ENCODE measurements around the gene DOCK4. TPM values are rescaled to one million over a fixed set of nuclear protein-coding genes. Genes with fewer than 3 reads are reported as not detected.

Gene DOCK4
- total RNA-seq, 2 experiments from 2014 or later = 1.4 to 1.7 TPM

- Mint-ChIP-seq H3K4me3 (no peak overlapping the region), H3K27ac (no peak overlapping the region), H3K36me3 (no peaks in the 10 kb centered on the region), H3K27me3 (peaks cover 7% of the 10 kb centered on the region), H3K4me1 (no peaks in the 10 kb centered on the region), H3K9me3 (no peaks in the 10 kb centered on the region)
- POLR2A ChIA-PET = no interaction called here
- ATAC-seq (ENCODE audit: low read depth) (no peak), DNase-seq (no peak)
Observed at GRCh38 chr7:112105584-112106530, 100.3 kb downstream of the DOCK4 start.

- peaks cover 7% of the 10 kb centered on the region for H3K27me3 Mint-ChIP-seq
- H3K9me3 Mint-ChIP-seq = no peaks in the 10 kb centered on the region
- ATAC-seq (ENCODE audit: low read depth) (no peak), DNase-seq (no peak)
- no peak overlapping the region for H3K27ac Mint-ChIP-seq
- no peak overlapping the region for H3K4me3 Mint-ChIP-seq
- POLR2A ChIA-PET = no interaction called here
- H3K4me1 Mint-ChIP-seq = no peaks in the 10 kb centered on the region
- H3K36me3 Mint-ChIP-seq = no peaks in the 10 kb centered on the region
Observed at GRCh38 chr7:112104120-112104519, 102.1 kb downstream of the DOCK4 start.

DNA sequence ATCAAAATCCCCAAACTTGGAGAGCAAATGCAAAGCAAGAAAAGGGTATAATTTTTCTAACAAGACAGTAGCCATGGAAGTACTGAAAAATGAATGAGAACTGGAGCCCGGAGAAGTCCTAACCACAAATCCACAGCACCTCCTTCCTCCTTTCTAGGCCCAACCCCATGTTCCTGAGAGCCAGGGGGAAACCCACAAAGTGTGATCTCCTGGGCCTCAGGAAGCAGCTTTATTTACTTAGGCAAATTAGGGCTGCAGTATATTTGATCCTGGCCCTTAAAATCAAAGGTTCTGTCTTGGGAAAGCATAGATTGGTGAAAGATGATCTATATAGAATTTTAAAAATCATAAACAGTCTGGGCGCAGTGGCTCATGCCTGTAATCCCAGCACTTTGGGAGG, 103.0 kb downstream of the DOCK4 start:
- Mint-ChIP-seq H3K27ac (no peak overlapping the region), H3K9me3 (no peaks in the 10 kb centered on the region), H3K27me3 (peaks cover 7% of the 10 kb centered on the region), H3K36me3 (no peaks in the 10 kb centered on the region), H3K4me3 (no peak overlapping the region), H3K4me1 (no peaks in the 10 kb centered on the region)
- POLR2A ChIA-PET = no interaction called here
- ATAC-seq (ENCODE audit: low read depth) = no peak
- DNase-seq = no peak

DNA sequence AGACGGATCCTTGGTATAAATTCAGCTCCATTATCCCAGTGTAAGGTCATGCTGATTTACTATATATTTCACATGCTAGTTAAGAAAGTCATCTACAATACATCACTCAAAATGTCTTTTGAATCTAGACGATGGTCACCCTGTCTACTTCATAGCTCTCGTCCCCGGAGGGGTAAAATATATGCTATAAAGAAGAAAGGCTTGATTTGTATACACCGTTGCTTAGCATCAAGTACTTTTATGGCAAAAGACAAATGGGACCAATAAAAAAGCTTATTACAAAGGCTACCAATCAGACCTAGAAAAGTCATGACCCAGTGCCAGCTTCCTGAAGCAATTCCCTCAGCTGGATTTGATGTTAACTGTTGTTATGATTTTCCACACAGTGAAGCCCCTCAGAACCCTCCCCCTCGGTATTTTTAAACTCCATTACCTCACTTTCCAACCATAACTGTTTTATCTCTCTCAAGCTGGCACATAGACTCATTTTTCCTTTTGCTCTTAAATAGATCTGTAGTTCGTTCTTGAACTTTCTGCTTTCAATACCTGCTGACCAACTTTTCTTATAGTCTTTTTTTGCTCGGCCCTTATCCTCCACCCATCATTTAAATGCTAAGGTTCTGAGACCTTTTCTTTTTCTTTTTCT, 104.9 kb downstream of the DOCK4 start:
- no peaks in the 10 kb centered on the region for H3K36me3 Mint-ChIP-seq
- no peak overlapping the region for H3K27ac Mint-ChIP-seq
- H3K27me3 Mint-ChIP-seq = peaks cover 7% of the 10 kb centered on the region
- peaks cover 1% of the 10 kb centered on the region for H3K9me3 Mint-ChIP-seq
- no peak for DNase-seq
- no peaks in the 10 kb centered on the region for H3K4me1 Mint-ChIP-seq
- POLR2A ChIA-PET = no interaction called here
- no peak overlapping the region for H3K4me3 Mint-ChIP-seq
- ATAC-seq (ENCODE audit: low read depth) = no peak

DNA sequence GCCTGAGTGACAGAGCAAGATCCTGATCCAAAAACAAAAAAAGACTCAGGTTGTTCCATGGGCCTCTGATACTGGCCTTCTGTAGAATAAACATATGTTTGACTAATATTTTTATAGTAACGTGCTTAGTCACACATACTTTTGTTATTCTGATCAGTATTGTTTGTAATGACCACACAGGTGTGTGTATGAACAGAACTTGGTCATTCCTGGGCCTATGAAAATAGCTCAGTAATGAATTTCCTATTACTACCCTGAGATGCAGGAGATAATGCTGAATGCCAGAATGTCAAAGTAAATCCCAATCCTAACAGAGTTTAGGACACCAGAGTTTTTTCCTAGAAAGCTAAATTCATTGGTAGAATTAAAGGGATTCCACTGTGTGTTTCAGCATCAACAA, 108.7 kb downstream of the DOCK4 start:
- Mint-ChIP-seq H3K27me3 (no peaks in the 10 kb centered on the region), H3K4me1 (no peaks in the 10 kb centered on the region), H3K27ac (no peak overlapping the region), H3K36me3 (no peaks in the 10 kb centered on the region), H3K9me3 (peaks cover 1% of the 10 kb centered on the region), H3K4me3 (no peak overlapping the region)
- no peak for ATAC-seq (ENCODE audit: low read depth)
- DNase-seq = no peak
- POLR2A ChIA-PET = no interaction called here

DNA sequence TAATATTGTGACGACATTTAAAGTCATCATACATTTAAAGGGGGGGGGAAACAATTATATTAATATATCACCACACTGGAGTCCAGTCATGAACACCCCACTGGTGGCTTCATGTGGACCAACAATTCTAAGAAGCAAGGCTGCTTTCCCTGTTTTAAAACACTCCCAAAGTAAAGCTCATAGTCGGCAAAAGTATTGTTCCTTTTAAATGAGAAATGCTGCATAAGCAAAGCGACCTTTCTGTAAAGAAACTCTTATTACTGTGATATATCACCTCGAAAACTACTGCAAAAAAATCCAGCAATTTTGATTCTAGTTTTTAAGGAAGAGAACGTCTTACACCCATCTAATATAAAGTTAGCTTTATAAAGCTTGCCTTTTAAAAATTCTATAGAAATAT, 112.8 kb downstream of the DOCK4 start:
- ATAC-seq (ENCODE audit: low read depth) (no peak), DNase-seq (no peak)
- Mint-ChIP-seq H3K9me3 (peaks cover 1% of the 10 kb centered on the region), H3K36me3 (no peaks in the 10 kb centered on the region), H3K4me3 (no peak overlapping the region), H3K27me3 (peaks cover 12% of the 10 kb centered on the region), H3K27ac (no peak overlapping the region), H3K4me1 (no peaks in the 10 kb centered on the region)
- POLR2A ChIA-PET = no interaction called here

DNA sequence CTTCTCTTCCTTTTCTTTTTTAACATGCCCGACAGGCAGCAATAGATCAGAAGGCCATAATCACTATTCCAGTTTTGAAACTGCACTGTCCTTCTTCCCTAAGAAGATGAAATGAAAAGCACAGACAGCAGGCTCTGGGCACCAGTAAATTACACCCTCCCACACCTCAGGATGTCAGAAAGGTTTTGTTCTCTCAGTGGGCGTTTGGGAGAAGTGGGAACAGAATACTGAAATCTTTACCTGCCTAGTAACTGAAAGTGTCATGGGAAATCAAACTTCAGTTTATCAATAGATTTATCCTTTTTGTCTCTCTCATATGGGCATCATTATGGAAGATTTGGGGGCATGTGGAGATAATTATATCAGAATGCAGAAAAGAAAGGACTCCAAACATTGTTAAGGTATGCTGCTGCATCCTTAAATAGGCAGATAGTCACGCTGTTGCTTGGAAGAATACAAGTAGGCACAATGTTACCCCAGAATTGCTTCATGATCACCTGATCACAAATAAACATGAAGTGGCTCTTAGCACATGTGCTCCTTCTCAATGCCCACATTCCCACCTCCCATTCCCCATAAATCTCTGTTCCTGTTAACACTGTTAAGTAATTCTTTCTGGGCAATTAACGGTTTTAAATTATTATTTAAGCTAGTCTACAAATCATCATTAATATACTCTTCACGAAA, 113.3 kb downstream of the DOCK4 start:
- ATAC-seq (ENCODE audit: low read depth) (no peak), DNase-seq (no peak)
- no peak overlapping the region for H3K4me3 Mint-ChIP-seq
- peaks cover 13% of the 10 kb centered on the region for H3K27me3 Mint-ChIP-seq
- H3K4me1 Mint-ChIP-seq = no peaks in the 10 kb centered on the region
- no peaks in the 10 kb centered on the region for H3K36me3 Mint-ChIP-seq
- peaks cover under 1% of the 10 kb centered on the region for H3K9me3 Mint-ChIP-seq
- POLR2A ChIA-PET = no interaction called here
- no peak overlapping the region for H3K27ac Mint-ChIP-seq

DNA sequence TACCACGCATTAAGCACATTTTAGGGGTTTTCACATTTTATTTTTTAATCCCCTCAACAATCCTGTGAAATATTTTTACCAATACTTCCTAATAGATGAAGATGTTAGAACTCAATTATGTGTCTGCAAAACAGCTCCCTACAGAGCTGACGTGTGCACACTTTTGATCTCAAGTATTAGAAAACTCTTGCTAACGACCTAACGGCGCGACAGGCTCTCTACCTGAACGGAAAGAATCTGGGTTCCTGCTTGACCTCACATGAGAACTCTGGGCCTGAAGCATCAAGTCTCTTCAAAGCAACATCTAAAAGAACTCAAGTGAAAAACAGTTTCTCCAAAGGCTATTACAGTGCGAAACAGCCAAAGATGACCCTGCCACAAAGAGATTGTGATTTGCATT, 113.9 kb downstream of the DOCK4 start:
- POLR2A ChIA-PET = no interaction called here
- no peak overlapping the region for H3K27ac Mint-ChIP-seq
- no peaks in the 10 kb centered on the region for H3K9me3 Mint-ChIP-seq
- H3K27me3 Mint-ChIP-seq = peaks cover 18% of the 10 kb centered on the region
- no peak for DNase-seq
- no peak for ATAC-seq (ENCODE audit: low read depth)
- H3K4me1 Mint-ChIP-seq = no peaks in the 10 kb centered on the region
- H3K4me3 Mint-ChIP-seq = no peak overlapping the region
- H3K36me3 Mint-ChIP-seq = no peaks in the 10 kb centered on the region

- DNase-seq (no peak), ATAC-seq (ENCODE audit: low read depth) (no peak)
- no peaks in the 10 kb centered on the region for H3K9me3 Mint-ChIP-seq
- no peak overlapping the region for H3K27ac Mint-ChIP-seq
- POLR2A ChIA-PET = no interaction called here
- peaks cover 23% of the 10 kb centered on the region for H3K27me3 Mint-ChIP-seq
- H3K4me1 Mint-ChIP-seq = no peaks in the 10 kb centered on the region
- H3K4me3 Mint-ChIP-seq = no peak overlapping the region
- no peaks in the 10 kb centered on the region for H3K36me3 Mint-ChIP-seq
Observed at GRCh38 chr7:112091768-112092167, 114.4 kb downstream of the DOCK4 start.

- Mint-ChIP-seq H3K27ac (no peak overlapping the region), H3K9me3 (no peaks in the 10 kb centered on the region), H3K27me3 (peaks cover 39% of the 10 kb centered on the region), H3K4me3 (no peak overlapping the region), H3K4me1 (peaks cover under 1% of the 10 kb centered on the region), H3K36me3 (no peaks in the 10 kb centered on the region)
- DNase-seq = no peak
- ATAC-seq (ENCODE audit: low read depth) = no peak
- POLR2A ChIA-PET = no interaction called here
Observed at GRCh38 chr7:112089551-112089950, 116.6 kb downstream of the DOCK4 start.

DNA sequence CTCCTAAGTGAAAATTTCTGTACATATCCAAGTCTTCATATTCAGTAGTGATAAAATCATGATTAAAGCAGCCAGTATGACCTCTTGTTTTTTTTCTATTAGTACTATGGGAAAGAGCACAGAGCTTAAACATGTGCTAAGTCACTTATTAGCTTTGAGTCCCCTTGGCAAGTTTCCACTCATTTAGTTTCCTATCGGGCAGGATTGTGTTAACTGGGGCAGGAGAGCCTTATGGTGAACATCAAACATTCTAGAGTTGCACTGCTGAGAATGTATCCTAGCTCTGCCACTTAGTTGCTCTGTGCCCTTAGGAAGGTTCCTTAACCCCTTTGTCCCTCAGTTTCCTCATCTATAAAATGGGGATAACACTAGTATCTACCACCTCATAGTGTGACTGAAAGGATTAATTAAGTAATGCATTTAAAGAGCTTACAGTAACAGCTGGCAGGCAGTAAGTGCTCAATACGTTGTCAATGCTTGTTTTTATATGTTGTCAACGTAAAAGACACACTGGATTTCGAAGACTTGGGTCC, 117.6 kb downstream of the DOCK4 start:
- Mint-ChIP-seq H3K4me3 (no peak overlapping the region), H3K36me3 (no peaks in the 10 kb centered on the region), H3K27ac (no peak overlapping the region), H3K9me3 (no peaks in the 10 kb centered on the region), H3K27me3 (peaks cover 43% of the 10 kb centered on the region), H3K4me1 (peaks cover 1% of the 10 kb centered on the region)
- ATAC-seq (ENCODE audit: low read depth) (no peak), DNase-seq (no peak)
- POLR2A ChIA-PET = no interaction called here

DNA sequence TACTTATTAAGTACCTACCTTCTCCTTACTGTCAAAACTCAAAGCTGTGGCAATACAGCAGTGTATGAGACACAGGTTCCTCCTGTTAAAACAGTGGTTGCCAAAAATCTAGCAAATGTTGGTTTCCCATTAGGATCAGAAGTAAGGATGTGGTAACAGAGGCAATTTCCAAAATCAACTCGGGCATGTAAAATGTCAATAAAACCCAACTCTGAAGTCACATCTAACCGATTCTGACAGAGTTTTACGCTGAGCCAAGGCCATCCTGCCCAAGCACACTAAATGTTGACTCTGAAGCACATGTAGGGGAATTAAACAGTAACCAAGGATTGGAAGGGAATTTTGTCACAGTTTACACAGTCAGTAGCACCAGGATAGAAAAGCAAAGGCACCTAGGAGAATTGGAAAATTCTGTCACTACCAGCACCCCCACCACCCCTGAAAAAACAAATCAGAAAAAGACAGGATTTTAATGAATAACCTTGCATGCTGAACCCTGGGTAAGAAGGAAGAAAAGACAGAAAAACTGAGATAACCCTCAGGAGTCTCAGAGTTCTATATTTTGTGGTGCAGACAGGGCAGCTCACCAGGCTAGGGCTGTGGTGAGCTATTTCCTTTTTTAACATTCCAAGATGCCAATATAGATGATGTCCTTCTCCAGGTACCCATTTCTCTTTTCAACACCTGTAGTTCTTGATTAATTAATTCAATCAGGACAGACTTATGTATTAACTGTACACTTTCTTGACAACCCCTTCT, 119.5 kb downstream of the DOCK4 start:
- Mint-ChIP-seq H3K9me3 (no peaks in the 10 kb centered on the region), H3K36me3 (no peaks in the 10 kb centered on the region), H3K4me1 (peaks cover 1% of the 10 kb centered on the region), H3K27ac (no peak overlapping the region), H3K4me3 (no peak overlapping the region), H3K27me3 (peaks cover 48% of the 10 kb centered on the region)
- ATAC-seq (ENCODE audit: low read depth) (no peak), DNase-seq (no peak)
- POLR2A ChIA-PET = no interaction called here

DNA sequence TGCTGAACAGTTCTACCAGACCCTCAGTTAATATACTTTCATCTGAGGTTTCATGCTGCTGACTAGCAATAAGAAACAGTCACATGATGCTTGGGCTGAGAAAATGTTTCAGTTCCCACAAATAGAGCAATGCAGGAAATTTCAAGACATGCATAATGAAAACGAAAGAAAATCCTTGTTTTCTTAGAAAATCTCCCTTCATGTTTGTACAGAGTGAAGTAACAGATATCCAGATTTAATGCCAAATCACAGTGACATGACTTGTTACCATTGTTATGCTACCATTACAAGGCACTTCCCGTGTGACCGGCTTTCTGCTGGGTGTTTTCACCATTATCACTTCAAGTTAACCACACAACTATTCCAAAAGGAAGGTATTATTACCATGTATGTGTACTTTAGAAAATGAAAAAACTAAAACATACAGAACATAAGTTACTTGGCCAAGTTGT, 121.7 kb downstream of the DOCK4 start:
- Mint-ChIP-seq H3K36me3 (no peaks in the 10 kb centered on the region), H3K9me3 (no peaks in the 10 kb centered on the region)
- POLR2A ChIA-PET = no interaction called here

More for the DNA sequence above, 121.7 kb downstream of the DOCK4 start:
- H3K4me3 Mint-ChIP-seq = no peak overlapping the region
- peaks cover 52% of the 10 kb centered on the region for H3K27me3 Mint-ChIP-seq
- DNase-seq (no peak), ATAC-seq (ENCODE audit: low read depth) (no peak)
- H3K4me1 Mint-ChIP-seq = peaks cover 11% of the 10 kb centered on the region
- no peak overlapping the region for H3K27ac Mint-ChIP-seq

All from activated naive CD8-positive, alpha-beta T cell treated with anti-CD3 and anti-CD28 coated beads, Interleukin-2, amount 10 ng/mL, durations not matched to agents 7 days and 5 days (primary cell).